ENCODE results near the gene GRM5. TPM values are rescaled to one million over a fixed set of nuclear protein-coding genes. Genes with fewer than 3 reads are reported as not detected.

Gene GRM5
- total and polyA plus RNA-seq, 4 donors: not detected

GRCh38 chr11:88594274-88594950, 471.4 kb downstream of the GRM5 start:
- H3K27ac ChIP-seq (ENCODE audit: low read depth in 1 of 2, low read length in 2 of 2): no peak overlapping the region
- DNase-seq (ENCODE audit: low spot score): no peak
- no peak overlapping the region for H3K4me3 ChIP-seq (ENCODE audit: low read depth in 1 of 3, low read length in 3 of 3)
- WGBS: 73% methylated on average over 2 of the region's 2 CpGs
- TF ChIP-seq FOXA1 (IDR thresholded peaks at IDR 0.05) (no peak), SP1 (IDR thresholded peaks at IDR 0.05) (no peak), EGR1 (IDR thresholded peaks at IDR 0.05; ENCODE audit: low read depth in 2 of 2) (no peak), HNF4G (IDR thresholded peaks at IDR 0.05) (no peak), RXRA (IDR thresholded peaks at IDR 0.05) (no peak), NR2F2 (IDR thresholded peaks at IDR 0.05) (no peak), CTCF (IDR thresholded peaks at IDR 0.05; ENCODE audit: low read depth, low read length, missing input control) (no peak), HNF4A (conservative IDR thresholded peaks at IDR 0.05) (no peak), FOXA2 (IDR thresholded peaks at IDR 0.05) (no peak), JUND (IDR thresholded peaks at IDR 0.05) (no peak), ATF3 (IDR thresholded peaks at IDR 0.05) (no peak)
- no peak overlapping the region for H3K9ac ChIP-seq (ENCODE audit: low read depth in 1 of 2, low read length in 2 of 2)
- H3K4me1 ChIP-seq (ENCODE audit: control insufficient read depth in 4 of 4, insufficient read depth in 4 of 4, low read length in 3 of 4): no peaks in the 10 kb centered on the region
- no peaks in the 10 kb centered on the region for H3K9me3 ChIP-seq (ENCODE audit: control insufficient read depth in 4 of 4, low read length in 3 of 4)
- no peaks in the 10 kb centered on the region for H3K27me3 ChIP-seq (ENCODE audit: control insufficient read depth in 4 of 4, insufficient read depth in 4 of 4, low read length in 3 of 4)
- no peaks in the 10 kb centered on the region for H3K36me3 ChIP-seq (ENCODE audit: control insufficient read depth in 4 of 4, insufficient read depth in 3 of 4, low read depth in 1 of 4, low read length in 3 of 4)

GRCh38 chr11:88590361-88590760, 475.4 kb downstream of the GRM5 start:
- no peak overlapping the region for H3K9ac ChIP-seq (ENCODE audit: low read depth in 1 of 2, low read length in 2 of 2)
- H3K36me3 ChIP-seq (ENCODE audit: control insufficient read depth in 4 of 4, insufficient read depth in 3 of 4, low read depth in 1 of 4, low read length in 3 of 4): no peaks in the 10 kb centered on the region
- H3K27me3 ChIP-seq (ENCODE audit: control insufficient read depth in 4 of 4, insufficient read depth in 4 of 4, low read length in 3 of 4): no peaks in the 10 kb centered on the region
- H3K4me1 ChIP-seq (ENCODE audit: control insufficient read depth in 4 of 4, insufficient read depth in 4 of 4, low read length in 3 of 4): no peaks in the 10 kb centered on the region
- H3K27ac ChIP-seq (ENCODE audit: low read depth in 1 of 2, low read length in 2 of 2): no peak overlapping the region
- 82% methylated on average over 3 of the region's 3 CpGs for WGBS
- TF ChIP-seq FOXA2 (IDR thresholded peaks at IDR 0.05) (no peak), RXRA (IDR thresholded peaks at IDR 0.05) (no peak), CTCF (IDR thresholded peaks at IDR 0.05; ENCODE audit: low read depth, low read length, missing input control) (no peak), HNF4G (IDR thresholded peaks at IDR 0.05) (no peak), YY1 (IDR thresholded peaks at IDR 0.05) (no peak), EGR1 (IDR thresholded peaks at IDR 0.05; ENCODE audit: low read depth in 2 of 2) (no peak), ATF3 (IDR thresholded peaks at IDR 0.05) (no peak), FOXA1 (IDR thresholded peaks at IDR 0.05) (no peak), TAF1 (conservative IDR thresholded peaks at IDR 0.05) (no peak), MAX (IDR thresholded peaks at IDR 0.05) (no peak)
- H3K9me3 ChIP-seq (ENCODE audit: control insufficient read depth in 4 of 4, low read length in 3 of 4): no peaks in the 10 kb centered on the region
- H3K4me3 ChIP-seq (ENCODE audit: low read depth in 1 of 3, low read length in 3 of 3): no peak overlapping the region
- DNase-seq (ENCODE audit: low spot score): no peak
